Right lobe of liver (tissue), 6 donors: ENCODE measurements around the gene NPHS1. TPM values are rescaled to one million over a fixed set of nuclear protein-coding genes. Genes with fewer than 3 reads are reported as not detected.

Source experiments
- ATAC-seq, 4 donors: fragments of 200-7000 bp; cut with Tn5 transposase; one replicate each; pipeline ENCODE4 v1.9.1; 2020; ENCODE audit warnings: mild to moderate bottlenecking in 4 of 4, moderate library complexity in 4 of 4
- DNase-seq, 3 donors: peaks; one replicate each; pipeline ENCODE4 v3.0.0-alpha.2; 2020
- H3K27ac ChIP-seq, 3 donors: fragments of 200-600 bp; one replicate each; pipeline ENCODE4 v1.8.0; 2022
- H3K27me3 ChIP-seq, 2 donors: fragments of 200-600 bp; one replicate each; pipeline ENCODE4 v1.8.0; 2022
- H3K36me3 ChIP-seq, 4 donors: fragments of 200-600 bp; sonication (generic) in 1 of 4; one replicate each; pipeline versions ENCODE4 v1.5.1 to v1.8.0; 2017 to 2022; ENCODE audit warnings: control low read depth in 1 of 4
- H3K4me1 ChIP-seq, 4 donors: fragments of 200-600 bp; sonication (generic) in 1 of 4; one replicate each; pipeline versions ENCODE4 v1.5.1 to v1.8.0; 2017 to 2022; ENCODE audit warnings: control low read depth in 1 of 4
- H3K4me3 ChIP-seq, 3 donors: fragments of 200-600 bp; one replicate each; pipeline ENCODE4 v1.8.0; 2022
- H3K9me3 ChIP-seq, 4 donors: fragments of 200-600 bp; sonication (generic) in 1 of 4; one replicate each; pipeline versions ENCODE4 v1.5.1 to v1.8.0; 2017 to 2022; ENCODE audit warnings: control low read depth in 1 of 4
- POLR2A ChIP-seq: fragments of 450-650 bp; IDR thresholded peaks from one replicate; pipeline ENCODE4 v1.6.1; 2017; ENCODE audit warnings: antibody characterized with exemption, mild to moderate bottlenecking
- WGBS: methylation state at CpG from one replicate; pipeline ENCODE4 v1.1.6; 2018; ENCODE audit warnings: low coverage, low lambda C conversion rate; ENCODE audit not compliant: insufficient coverage; ENCODE audit errors: missing lambda C conversion rate; 5-methylcytosine and 5-hydroxymethylcytosine counted together
- intact Hi-C, 2 donors: fragments of 100-400 bp; cut with DNase I; formaldehyde crosslinking; loops; one replicate each; pipeline versions ENCODE4 v1.11.2 to v1.14.1; 2022
- total RNA-seq, 6 experiments: library from RNA; depleted of rRNA in 2 of 6; stranded (reverse); fragments of >200 nt in 2 of 6; fragmentation: NEBNext Ultra II Directional in 3 of 6; extraction: Animal tissue kit (Norgen Biotek cat#: 25700) in 3 of 6; gene quantifications; one replicate each; pipeline versions ENCODE4 v1.1.0 to v1.2.4, GENCODE V29; 2016 to 2023
- TF ChIP-seq, protein P1 (sequence below), 4 donors: fragments of 200-600 bp in 3 of 4; fragments of 450-650 bp in 1 of 4; IDR thresholded peaks; one replicate each; pipeline versions ENCODE4 v1.5.1 to v1.8.0; 2016 to 2022; ENCODE audit warnings: antibody characterized with exemption in 4 of 4, mild to moderate bottlenecking in 2 of 4
- donor health status: DM: no; HTN: yes; CAD: no.
- donor health status: DM: no; HTN: no; CAD: no.
- donor health status: DM: no; HTN: no; CAD: no.
- donor health status: DM: no; HTN: yes; CAD: no.
- donor health status: DM: no; HTN: yes; CAD: no.

Gene NPHS1
- total RNA-seq, 6 experiments from 2014 or later, result not detected

DNA sequence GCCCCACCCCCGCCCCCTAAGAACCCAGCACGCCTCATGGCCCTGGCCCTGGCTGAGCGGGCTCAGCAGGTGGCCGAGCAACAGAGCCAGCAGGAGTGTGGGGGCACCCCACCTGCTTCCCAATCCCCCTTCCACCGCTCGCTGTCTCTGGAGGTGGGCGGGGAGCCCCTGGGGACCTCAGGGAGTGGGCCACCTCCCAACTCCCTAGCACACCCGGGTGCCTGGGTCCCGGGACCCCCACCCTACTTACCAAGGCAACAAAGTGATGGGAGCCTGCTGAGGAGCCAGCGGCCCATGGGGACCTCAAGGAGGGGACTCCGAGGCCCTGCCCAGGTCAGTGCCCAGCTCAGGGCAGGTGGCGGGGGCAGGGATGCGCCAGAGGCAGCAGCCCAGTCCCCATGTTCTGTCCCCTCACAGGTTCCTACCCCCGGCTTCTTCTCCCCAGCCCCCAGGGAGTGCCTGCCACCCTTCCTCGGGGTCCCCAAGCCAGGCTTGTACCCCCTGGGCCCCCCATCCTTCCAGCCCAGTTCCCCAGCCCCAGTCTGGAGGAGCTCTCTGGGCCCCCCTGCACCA, 65.0 kb downstream of the NPHS1 start:
- H3K27ac ChIP-seq, result no peak overlapping the region
- WGBS, result no CpG with 5 or more reads among the region's 15 CpGs
- H3K4me3 ChIP-seq, result no peak overlapping the region
- intact Hi-C loops, result no loop called here
- TF ChIP-seq, protein P1, sequence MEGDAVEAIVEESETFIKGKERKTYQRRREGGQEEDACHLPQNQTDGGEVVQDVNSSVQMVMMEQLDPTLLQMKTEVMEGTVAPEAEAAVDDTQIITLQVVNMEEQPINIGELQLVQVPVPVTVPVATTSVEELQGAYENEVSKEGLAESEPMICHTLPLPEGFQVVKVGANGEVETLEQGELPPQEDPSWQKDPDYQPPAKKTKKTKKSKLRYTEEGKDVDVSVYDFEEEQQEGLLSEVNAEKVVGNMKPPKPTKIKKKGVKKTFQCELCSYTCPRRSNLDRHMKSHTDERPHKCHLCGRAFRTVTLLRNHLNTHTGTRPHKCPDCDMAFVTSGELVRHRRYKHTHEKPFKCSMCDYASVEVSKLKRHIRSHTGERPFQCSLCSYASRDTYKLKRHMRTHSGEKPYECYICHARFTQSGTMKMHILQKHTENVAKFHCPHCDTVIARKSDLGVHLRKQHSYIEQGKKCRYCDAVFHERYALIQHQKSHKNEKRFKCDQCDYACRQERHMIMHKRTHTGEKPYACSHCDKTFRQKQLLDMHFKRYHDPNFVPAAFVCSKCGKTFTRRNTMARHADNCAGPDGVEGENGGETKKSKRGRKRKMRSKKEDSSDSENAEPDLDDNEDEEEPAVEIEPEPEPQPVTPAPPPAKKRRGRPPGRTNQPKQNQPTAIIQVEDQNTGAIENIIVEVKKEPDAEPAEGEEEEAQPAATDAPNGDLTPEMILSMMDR (IDR thresholded peaks at IDR 0.05), result no peak
- TF ChIP-seq POLR2A, result no peak
- no peaks in the 10 kb centered on the region for H3K9me3 ChIP-seq
- H3K4me1 ChIP-seq, result peaks cover 0 to 4% (median 0%) of the 10 kb centered on the region in 4 donors
- no peaks in the 10 kb centered on the region for H3K36me3 ChIP-seq
- H3K27me3 ChIP-seq, result no peaks in the 10 kb centered on the region
- no peak for DNase-seq
- no peak for ATAC-seq

DNA sequence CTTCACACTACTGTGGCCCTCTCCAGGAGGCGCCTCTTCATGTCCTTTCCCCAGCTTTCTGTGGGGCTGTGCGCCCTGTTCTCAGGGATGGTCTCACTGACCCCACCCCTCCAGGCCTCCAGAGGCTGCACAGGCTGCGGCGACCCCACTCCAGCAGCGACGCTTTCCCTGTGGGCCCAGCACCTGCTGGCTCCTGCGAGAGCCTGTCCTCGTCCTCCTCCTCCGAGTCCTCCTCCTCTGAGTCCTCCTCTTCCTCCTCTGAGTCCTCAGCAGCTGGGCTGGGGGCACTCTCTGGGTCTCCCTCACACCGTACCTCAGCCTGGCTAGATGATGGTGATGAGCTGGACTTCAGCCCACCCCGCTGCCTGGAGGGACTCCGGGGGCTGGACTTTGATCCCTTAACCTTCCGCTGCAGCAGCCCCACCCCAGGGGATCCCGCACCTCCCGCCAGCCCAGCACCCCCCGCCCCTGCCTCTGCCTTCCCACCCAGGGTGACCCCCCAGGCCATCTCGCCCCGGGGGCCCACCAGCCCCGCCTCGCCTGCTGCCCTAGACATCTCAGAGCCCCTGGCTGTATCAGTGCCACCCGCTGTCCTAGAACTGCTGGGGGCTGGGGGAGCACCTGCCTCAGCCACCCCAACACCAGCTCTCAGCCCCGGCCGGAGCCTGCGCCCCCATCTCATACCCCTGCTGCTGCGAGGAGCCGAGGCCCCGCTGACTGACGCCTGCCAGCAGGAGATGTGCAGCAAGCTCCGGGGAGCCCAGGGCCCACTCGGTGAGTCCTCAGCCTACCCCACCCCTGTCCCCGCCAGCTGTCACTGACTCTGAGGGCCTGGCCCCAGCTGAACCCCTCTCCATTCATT, 65.8 kb downstream of the NPHS1 start:
- H3K27ac ChIP-seq, result no peak overlapping the region
- DNase-seq, result peak in 1 of 3 donors; percentile 43
- no peak for TF ChIP-seq POLR2A
- TF ChIP-seq, protein P1 (IDR thresholded peaks at IDR 0.05), result no peak
- no peaks in the 10 kb centered on the region for H3K9me3 ChIP-seq
- 73% methylated on average over 9 of the region's 31 CpGs for WGBS
- H3K27me3 ChIP-seq, result no peaks in the 10 kb centered on the region
- H3K4me3 ChIP-seq, result no peak overlapping the region
- intact Hi-C loops, result no loop called here
- H3K36me3 ChIP-seq, result no peaks in the 10 kb centered on the region
- H3K4me1 ChIP-seq, result peaks cover 0 to 1% (median 0%) of the 10 kb centered on the region in 4 donors
- ATAC-seq, result no peak

DNA sequence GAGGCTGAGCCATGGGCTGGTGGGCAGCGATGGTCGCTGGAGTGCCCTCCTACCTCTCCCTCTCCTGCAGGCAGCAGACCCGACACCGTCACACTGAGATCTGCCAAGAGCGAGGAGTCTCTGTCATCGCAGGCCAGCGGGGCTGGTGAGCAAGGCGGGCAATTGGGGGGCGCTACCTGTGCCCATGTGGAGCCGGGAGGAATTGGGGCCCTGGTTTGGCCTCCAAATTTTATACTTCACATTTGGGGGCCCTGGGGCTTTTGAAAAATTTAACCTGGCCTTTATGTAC, 67.0 kb downstream of the NPHS1 start:
- Histone ChIP-seq H3K36me3 (no peaks in the 10 kb centered on the region), H3K4me1 (no peaks in the 10 kb centered on the region), H3K27ac (no peak overlapping the region), H3K4me3 (no peak overlapping the region), H3K27me3 (no peaks in the 10 kb centered on the region), H3K9me3 (no peaks in the 10 kb centered on the region)
- no peak for ATAC-seq
- intact Hi-C loops, result no loop called here
- DNase-seq, result no peak
- TF ChIP-seq, protein P1 (IDR thresholded peaks at IDR 0.05), result no peak
- WGBS, result no CpG with 5 or more reads among the region's 10 CpGs

DNA sequence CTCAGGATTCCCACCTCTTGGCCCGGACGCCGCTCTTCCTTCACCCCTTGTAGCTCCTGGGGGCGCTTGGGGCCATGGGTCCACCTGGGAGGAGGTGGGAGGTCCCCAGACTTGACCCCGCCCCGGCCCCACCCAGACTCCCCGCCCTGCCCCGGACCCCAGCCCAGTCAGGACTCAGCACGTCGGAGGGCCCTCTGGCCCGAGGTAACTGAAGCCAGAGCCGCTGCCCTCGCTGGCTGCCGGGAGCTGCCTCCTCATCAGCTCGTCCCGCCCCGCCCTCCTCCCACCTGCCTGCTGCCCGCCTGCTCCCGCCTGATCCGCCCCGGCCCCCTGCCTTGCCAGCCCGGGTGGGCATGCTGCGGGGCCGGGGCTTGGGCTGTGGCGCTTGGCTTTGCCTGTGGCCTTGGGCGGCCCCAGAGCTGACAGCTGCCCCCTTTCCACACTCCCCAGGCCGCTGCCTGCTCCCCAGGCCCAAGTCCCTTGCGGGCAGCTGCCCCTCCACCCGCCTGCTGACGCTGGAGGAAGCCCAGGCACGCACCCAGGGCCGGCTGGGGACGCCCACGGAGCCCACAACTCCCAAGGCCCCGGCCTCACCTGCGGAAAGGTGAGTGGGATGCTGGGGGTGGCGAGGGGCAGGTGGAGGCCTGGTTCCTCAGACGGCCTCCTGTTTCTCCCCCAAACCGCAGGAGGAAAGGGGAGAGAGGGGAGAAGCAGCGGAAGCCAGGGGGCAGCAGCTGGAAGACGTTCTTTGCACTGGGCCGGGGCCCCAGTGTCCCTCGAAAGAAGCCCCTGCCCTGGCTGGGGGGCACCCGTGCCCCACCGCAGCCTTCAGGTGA, 67.6 kb downstream of the NPHS1 start:
- Histone ChIP-seq H3K27ac (no peak overlapping the region), H3K27me3 (no peaks in the 10 kb centered on the region), H3K4me1 (no peaks in the 10 kb centered on the region), H3K36me3 (no peaks in the 10 kb centered on the region), H3K4me3 (no peak overlapping the region), H3K9me3 (no peaks in the 10 kb centered on the region)
- no peak for DNase-seq
- no peak for ATAC-seq
- 81% methylated on average over 5 of the region's 45 CpGs for WGBS
- TF ChIP-seq, protein P1 (IDR thresholded peaks at IDR 0.05), result no peak
- no peak for TF ChIP-seq POLR2A
- intact Hi-C loops, result no loop called here
